ENCODE results near the gene LRP8. TPM values are rescaled to one million over a fixed set of nuclear protein-coding genes. Genes with fewer than 3 reads are reported as not detected.

LRP8 gene
- total RNA-seq, 1 experiment from 2014 or later, result 56.3 TPM

GRCh38 chr1:53277326-53277725 lies 50.5 kb downstream of the LRP8 start:
- H3K4me2 ChIP-seq (ENCODE audit: low read length), result no peak overlapping the region
- CTCF ChIA-PET, result interaction anchor here (0.9 kb wide), 1 partner anchor 116 kb away, joined by 4 read pairs; no protein-coding TSS in a partner anchor
- intact Hi-C loops (cut with micrococcal nuclease), result loop anchor here (10.0 kb wide), 1 partner anchor 407 kb away; no protein-coding TSS in a partner anchor
- H3K27ac ChIP-seq (ENCODE audit: low read depth, low read length), result no peak overlapping the region
- no peak overlapping the region for H3K4me3 ChIP-seq (replicated peaks in 1 of 2; ENCODE audit: low read depth in 1 of 2, low read length in 2 of 2)
- POLR2A ChIA-PET, result no interaction called here
- H3K27me3 ChIP-seq (ENCODE audit: insufficient read depth, low read length), result no peaks in the 10 kb centered on the region
- H4K20me1 ChIP-seq (ENCODE audit: insufficient read depth), result no peaks in the 10 kb centered on the region
- no peak for TF ChIP-seq TCF7L2 (IDR thresholded peaks at IDR 0.05; ENCODE audit: borderline replicate concordance, extremely low read depth, insufficient read depth, insufficient read length)
- TF ChIP-seq YY1 (IDR thresholded peaks at IDR 0.05; ENCODE audit: extremely low read depth, insufficient replicate concordance, low read depth, low read length), result no peak
- TF ChIP-seq MAX (IDR thresholded peaks at IDR 0.05), result no peak
- TF ChIP-seq SIN3A (IDR thresholded peaks at IDR 0.05; ENCODE audit: low read depth), result no peak
- no peak for TF ChIP-seq EZH2phosphoT487 (IDR thresholded peaks at IDR 0.05; ENCODE audit: borderline replicate concordance)
- no peak for TF ChIP-seq CTCF (IDR thresholded peaks at IDR 0.05 in 2 of 3, conservative IDR thresholded peaks at IDR 0.05 in 1 of 3; ENCODE audit: borderline replicate concordance in 1 of 3, insufficient read depth in 1 of 3, low read depth in 2 of 3, low read length in 2 of 3)
- no peak for TF ChIP-seq POLR2AphosphoS5 (IDR thresholded peaks at IDR 0.05; ENCODE audit: low read depth, low read length)
- no peak for TF ChIP-seq REST (IDR thresholded peaks at IDR 0.05; ENCODE audit: low read depth)
- TF ChIP-seq CBX3 (IDR thresholded peaks at IDR 0.05; ENCODE audit: low read depth), result no peak
- no peak for TF ChIP-seq ATF3 (IDR thresholded peaks at IDR 0.05)
- TF ChIP-seq CEBPB (IDR thresholded peaks at IDR 0.05; ENCODE audit: low read depth), result no peak
- no peak for TF ChIP-seq ZBTB33 (IDR thresholded peaks at IDR 0.05; ENCODE audit: extremely low read depth, insufficient replicate concordance, low read length)
- TF ChIP-seq RAD21 (IDR thresholded peaks at IDR 0.05; ENCODE audit: low read depth), result no peak
- no peak for TF ChIP-seq FOSL1 (IDR thresholded peaks at IDR 0.05; ENCODE audit: low read depth)
- TF ChIP-seq ZFX (IDR thresholded peaks at IDR 0.05), result no peak
- H3K9me3 ChIP-seq (ENCODE audit: control insufficient read depth in 1 of 2, insufficient read depth in 1 of 2, low read depth in 1 of 2, low read length in 2 of 2), result no peaks in the 10 kb centered on the region
- no peaks in the 10 kb centered on the region for H3K79me2 ChIP-seq (ENCODE audit: insufficient read depth, low read length)
- H2AFZ ChIP-seq (ENCODE audit: low read depth, low read length, poor library complexity, severe bottlenecking), result no peak overlapping the region
- H3K9ac ChIP-seq (ENCODE audit: low read length), result no peak overlapping the region
- H3K9me2 ChIP-seq (ENCODE audit: insufficient read depth), result no peaks in the 10 kb centered on the region
- ATAC-seq (no peak), DNase-seq (ENCODE audit: low read depth, low spot score) (no peak)
- RAD21 ChIA-PET (ENCODE audit: low non-redundant PET in 1 of 2, low total read pairs in 2 of 2, uncharacterized antibody in 2 of 2, unreplicated experiment in 2 of 2), result no interaction called here
- H3K36me3 ChIP-seq (ENCODE audit: control insufficient read depth in 1 of 2, insufficient read depth in 2 of 2, low read length in 2 of 2), result peaks cover 0 to 16% of the 10 kb centered on the region in 2 experiments; a peak in 3 of 4 replicates
- peaks cover 0 to 9% of the 10 kb centered on the region in 2 experiments; a peak in 1 of 4 replicates for H3K4me1 ChIP-seq (ENCODE audit: control insufficient read depth in 1 of 2, insufficient read depth in 2 of 2, low read length in 2 of 2)
- BruUV-seq (replicated peaks), result no TSS peak
